SK-N-SH treated with all-trans-retinoic acid at 6 μM for 48 hours (cell line): ENCODE results near the gene IL17RC.
"Not testable (repeated sequence)": the region's sequence is repeated elsewhere in the genome, so short reads cannot be mapped to it uniquely, and the experiment has no call there.

Source experiments
- ARNTL ChIP-seq: fragments of 450-650 bp; formaldehyde crosslinking; IDR thresholded peaks from 2 replicates; pipeline ENCODE4 v1.5.0; 2020; ENCODE audit warnings: low read depth, mild to moderate bottlenecking, moderate library complexity, borderline replicate concordance
- BACH2 ChIP-seq: fragments of 250-450 bp; sonication (Bioruptor Pico); IDR thresholded peaks from 2 replicates; pipeline ENCODE4 v1.9.0; 2021; ENCODE audit warnings: mild to moderate bottlenecking, borderline replicate concordance
- PPARA ChIP-seq: fragments of 250-450 bp; sonication (Bioruptor Pico); IDR thresholded peaks from 2 replicates; pipeline ENCODE4 v1.5.0; 2020; ENCODE audit warnings: mild to moderate bottlenecking, borderline replicate concordance
- RARB ChIP-seq: fragments of 250-450 bp; sonication (Bioruptor Pico); IDR thresholded peaks from 2 replicates; pipeline ENCODE4 v1.8.0; 2021; ENCODE audit warnings: mild to moderate bottlenecking, moderate library complexity
- SNAI2 ChIP-seq: fragments of 250-450 bp; sonication (Bioruptor Pico); IDR thresholded peaks from 2 replicates; pipeline ENCODE4 v1.5.0; 2020; ENCODE audit warnings: mild to moderate bottlenecking, moderate library complexity
- TCF4 ChIP-seq: fragments of 250-450 bp; sonication (Bioruptor Pico); IDR thresholded peaks from 2 replicates; pipeline ENCODE4 v1.8.0; 2021; ENCODE audit warnings: mild to moderate bottlenecking, moderate library complexity, borderline replicate concordance
- TOX ChIP-seq: fragments of 250-450 bp; sonication (Bioruptor Pico); IDR thresholded peaks from 2 replicates; pipeline ENCODE4 v1.8.0; 2021; ENCODE audit warnings: mild to moderate bottlenecking, moderate library complexity, borderline replicate concordance
- ZC3H10 ChIP-seq: fragments of 250-450 bp; sonication (Bioruptor Pico); IDR thresholded peaks from 2 replicates; pipeline ENCODE4 v1.5.1; 2021; ENCODE audit warnings: mild to moderate bottlenecking, moderate library complexity
- TF ChIP-seq, protein P1 (sequence below): fragments of 250-450 bp; sonication (Bioruptor Pico); IDR thresholded peaks from 2 replicates; pipeline ENCODE4 v1.5.0; 2020; ENCODE audit warnings: mild to moderate bottlenecking, moderate library complexity
- TF ChIP-seq, protein P2 (sequence below): fragments of 250-450 bp; sonication (Bioruptor Pico); IDR thresholded peaks from 2 replicates; pipeline ENCODE4 v1.8.0; 2020; ENCODE audit warnings: mild to moderate bottlenecking, moderate library complexity, borderline replicate concordance
- TF ChIP-seq, protein P3 (sequence below): fragments of 250-450 bp; sonication (Bioruptor Pico); IDR thresholded peaks from 2 replicates; pipeline ENCODE4 v1.5.1; 2020; ENCODE audit warnings: low read depth, mild to moderate bottlenecking, moderate library complexity

DNA sequence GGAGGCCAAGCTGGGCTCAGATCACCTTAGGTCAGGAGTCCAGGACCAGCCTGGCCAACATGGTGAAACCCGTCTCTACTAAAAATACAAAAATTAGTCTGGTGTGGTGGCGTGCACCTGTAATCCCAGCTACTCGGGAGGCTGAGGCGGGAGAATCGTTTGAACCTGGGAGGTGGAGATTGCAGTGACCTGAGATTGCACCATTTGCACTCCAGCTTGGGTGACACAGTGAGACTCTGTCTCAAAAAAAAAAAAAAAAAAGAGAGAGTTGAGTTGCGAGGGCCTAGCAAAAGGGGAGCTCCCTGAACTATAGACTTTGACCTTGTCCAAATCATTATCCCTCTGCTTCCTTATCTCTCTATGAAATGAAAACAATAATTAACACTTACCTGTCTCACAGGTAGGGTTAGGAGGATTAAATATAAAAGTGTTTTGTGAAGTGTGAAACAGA is 15.9 kb upstream of the IL17RC start:
- TF ChIP-seq TOX; ARNTL (CRISPR knock-in tag); RARB (CRISPR knock-in tag); ZC3H10 (CRISPR knock-in tag); PPARA (CRISPR knock-in tag); TCF4 (CRISPR knock-in tag); BACH2 (CRISPR knock-in tag); SNAI2 (CRISPR knock-in tag): not testable (repeated sequence)
- TF ChIP-seq, protein P1, sequence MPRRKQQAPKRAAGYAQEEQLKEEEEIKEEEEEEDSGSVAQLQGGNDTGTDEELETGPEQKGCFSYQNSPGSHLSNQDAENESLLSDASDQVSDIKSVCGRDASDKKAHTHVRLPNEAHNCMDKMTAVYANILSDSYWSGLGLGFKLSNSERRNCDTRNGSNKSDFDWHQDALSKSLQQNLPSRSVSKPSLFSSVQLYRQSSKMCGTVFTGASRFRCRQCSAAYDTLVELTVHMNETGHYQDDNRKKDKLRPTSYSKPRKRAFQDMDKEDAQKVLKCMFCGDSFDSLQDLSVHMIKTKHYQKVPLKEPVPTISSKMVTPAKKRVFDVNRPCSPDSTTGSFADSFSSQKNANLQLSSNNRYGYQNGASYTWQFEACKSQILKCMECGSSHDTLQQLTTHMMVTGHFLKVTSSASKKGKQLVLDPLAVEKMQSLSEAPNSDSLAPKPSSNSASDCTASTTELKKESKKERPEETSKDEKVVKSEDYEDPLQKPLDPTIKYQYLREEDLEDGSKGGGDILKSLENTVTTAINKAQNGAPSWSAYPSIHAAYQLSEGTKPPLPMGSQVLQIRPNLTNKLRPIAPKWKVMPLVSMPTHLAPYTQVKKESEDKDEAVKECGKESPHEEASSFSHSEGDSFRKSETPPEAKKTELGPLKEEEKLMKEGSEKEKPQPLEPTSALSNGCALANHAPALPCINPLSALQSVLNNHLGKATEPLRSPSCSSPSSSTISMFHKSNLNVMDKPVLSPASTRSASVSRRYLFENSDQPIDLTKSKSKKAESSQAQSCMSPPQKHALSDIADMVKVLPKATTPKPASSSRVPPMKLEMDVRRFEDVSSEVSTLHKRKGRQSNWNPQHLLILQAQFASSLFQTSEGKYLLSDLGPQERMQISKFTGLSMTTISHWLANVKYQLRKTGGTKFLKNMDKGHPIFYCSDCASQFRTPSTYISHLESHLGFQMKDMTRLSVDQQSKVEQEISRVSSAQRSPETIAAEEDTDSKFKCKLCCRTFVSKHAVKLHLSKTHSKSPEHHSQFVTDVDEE (CRISPR knock-in tag), result not testable (repeated sequence)
- TF ChIP-seq, protein P2, sequence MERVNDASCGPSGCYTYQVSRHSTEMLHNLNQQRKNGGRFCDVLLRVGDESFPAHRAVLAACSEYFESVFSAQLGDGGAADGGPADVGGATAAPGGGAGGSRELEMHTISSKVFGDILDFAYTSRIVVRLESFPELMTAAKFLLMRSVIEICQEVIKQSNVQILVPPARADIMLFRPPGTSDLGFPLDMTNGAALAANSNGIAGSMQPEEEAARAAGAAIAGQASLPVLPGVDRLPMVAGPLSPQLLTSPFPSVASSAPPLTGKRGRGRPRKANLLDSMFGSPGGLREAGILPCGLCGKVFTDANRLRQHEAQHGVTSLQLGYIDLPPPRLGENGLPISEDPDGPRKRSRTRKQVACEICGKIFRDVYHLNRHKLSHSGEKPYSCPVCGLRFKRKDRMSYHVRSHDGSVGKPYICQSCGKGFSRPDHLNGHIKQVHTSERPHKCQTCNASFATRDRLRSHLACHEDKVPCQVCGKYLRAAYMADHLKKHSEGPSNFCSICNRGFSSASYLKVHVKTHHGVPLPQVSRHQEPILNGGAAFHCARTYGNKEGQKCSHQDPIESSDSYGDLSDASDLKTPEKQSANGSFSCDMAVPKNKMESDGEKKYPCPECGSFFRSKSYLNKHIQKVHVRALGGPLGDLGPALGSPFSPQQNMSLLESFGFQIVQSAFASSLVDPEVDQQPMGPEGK (CRISPR knock-in tag), result not testable (repeated sequence)
- TF ChIP-seq, protein P3, sequence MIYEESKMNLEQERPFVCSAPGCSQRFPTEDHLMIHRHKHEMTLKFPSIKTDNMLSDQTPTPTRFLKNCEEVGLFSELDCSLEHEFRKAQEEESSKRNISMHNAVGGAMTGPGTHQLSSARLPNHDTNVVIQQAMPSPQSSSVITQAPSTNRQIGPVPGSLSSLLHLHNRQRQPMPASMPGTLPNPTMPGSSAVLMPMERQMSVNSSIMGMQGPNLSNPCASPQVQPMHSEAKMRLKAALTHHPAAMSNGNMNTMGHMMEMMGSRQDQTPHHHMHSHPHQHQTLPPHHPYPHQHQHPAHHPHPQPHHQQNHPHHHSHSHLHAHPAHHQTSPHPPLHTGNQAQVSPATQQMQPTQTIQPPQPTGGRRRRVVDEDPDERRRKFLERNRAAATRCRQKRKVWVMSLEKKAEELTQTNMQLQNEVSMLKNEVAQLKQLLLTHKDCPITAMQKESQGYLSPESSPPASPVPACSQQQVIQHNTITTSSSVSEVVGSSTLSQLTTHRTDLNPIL (CRISPR knock-in tag), result not testable (repeated sequence)
